Esophagus squamous epithelium (tissue), 4 donors: ENCODE results near the gene TPSD1.

Experiments used
- POLR2A ChIP-seq, 4 donors: fragments of 450-650 bp; IDR thresholded peaks; one replicate each; pipeline ENCODE4 v1.6.1; 2017; ENCODE audit warnings: antibody characterized with exemption in 4 of 4, mild to moderate bottlenecking in 4 of 4, moderate library complexity in 3 of 4
- TF ChIP-seq, protein P1 (sequence below), 6 experiments: fragments of 450-650 bp in 4 of 6; fragments of 200-600 bp in 2 of 6; sonication (generic) in 2 of 6; IDR thresholded peaks; one replicate each; pipeline ENCODE4 v1.5.1; 2016 to 2019; ENCODE audit warnings: antibody characterized with exemption in 6 of 6, mild to moderate bottlenecking in 4 of 6, moderate library complexity in 4 of 6

GRCh38 chr16:1206786-1207185, 49.1 kb upstream of the TPSD1 start:
- TF ChIP-seq, protein P1, sequence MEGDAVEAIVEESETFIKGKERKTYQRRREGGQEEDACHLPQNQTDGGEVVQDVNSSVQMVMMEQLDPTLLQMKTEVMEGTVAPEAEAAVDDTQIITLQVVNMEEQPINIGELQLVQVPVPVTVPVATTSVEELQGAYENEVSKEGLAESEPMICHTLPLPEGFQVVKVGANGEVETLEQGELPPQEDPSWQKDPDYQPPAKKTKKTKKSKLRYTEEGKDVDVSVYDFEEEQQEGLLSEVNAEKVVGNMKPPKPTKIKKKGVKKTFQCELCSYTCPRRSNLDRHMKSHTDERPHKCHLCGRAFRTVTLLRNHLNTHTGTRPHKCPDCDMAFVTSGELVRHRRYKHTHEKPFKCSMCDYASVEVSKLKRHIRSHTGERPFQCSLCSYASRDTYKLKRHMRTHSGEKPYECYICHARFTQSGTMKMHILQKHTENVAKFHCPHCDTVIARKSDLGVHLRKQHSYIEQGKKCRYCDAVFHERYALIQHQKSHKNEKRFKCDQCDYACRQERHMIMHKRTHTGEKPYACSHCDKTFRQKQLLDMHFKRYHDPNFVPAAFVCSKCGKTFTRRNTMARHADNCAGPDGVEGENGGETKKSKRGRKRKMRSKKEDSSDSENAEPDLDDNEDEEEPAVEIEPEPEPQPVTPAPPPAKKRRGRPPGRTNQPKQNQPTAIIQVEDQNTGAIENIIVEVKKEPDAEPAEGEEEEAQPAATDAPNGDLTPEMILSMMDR (IDR thresholded peaks at IDR 0.05): no peak
- no peak for TF ChIP-seq POLR2A (IDR thresholded peaks at IDR 0.05)
